HepG2 (cell line): ENCODE measurements around the gene LRRC3. TPM values are rescaled to one million over a fixed set of nuclear protein-coding genes. Genes with fewer than 3 reads are reported as not detected.
A peak's percentile ranks its signal among the peaks of the same experiment; 100 is the strongest.

Experiments used
- ELF1 ChIP-seq: sonication (generic); formaldehyde crosslinking; IDR thresholded peaks from 2 replicates; pipeline ENCODE4 v1.4.0; 2020; ENCODE audit warnings: missing genetic modification reagents
- ETV6 ChIP-seq: sonication (generic); formaldehyde crosslinking; conservative IDR thresholded peaks from 2 replicates; pipeline ENCODE4 v1.4.0; 2020; ENCODE audit warnings: missing genetic modification reagents
- GFI1 ChIP-seq: sonication (generic); formaldehyde crosslinking; IDR thresholded peaks from 2 replicates; pipeline ENCODE4 v1.5.0; 2020; ENCODE audit warnings: missing genetic modification reagents, mild to moderate bottlenecking, borderline replicate concordance
- HOXA3 ChIP-seq: sonication (generic); formaldehyde crosslinking; IDR thresholded peaks from 2 replicates; pipeline ENCODE4 v1.5.0; 2020; ENCODE audit warnings: missing genetic modification reagents
- IRF2 ChIP-seq: IDR thresholded peaks from 2 replicates; pipeline ENCODE4 v1.6.1; 2018; ENCODE audit warnings: missing genetic modification reagents, missing compliant biosample characterization
- RXRA ChIP-seq: sonication (generic); formaldehyde crosslinking; IDR thresholded peaks from 2 replicates; pipeline ENCODE4 v1.5.1; 2020; ENCODE audit warnings: missing genetic modification reagents
- SNRNP70 ChIP-seq: fragments of 200-400 bp; formaldehyde crosslinking; IDR thresholded peaks from 2 replicates; pipeline ENCODE4 v1.6.1; 2017; ENCODE audit warnings: mild to moderate bottlenecking, low read depth, low read length, moderate library complexity
- SP5 ChIP-seq: IDR thresholded peaks from 2 replicates; pipeline ENCODE4 v1.6.1; 2016; ENCODE audit warnings: low read depth, borderline replicate concordance
- ZFX ChIP-seq: sonication (generic); formaldehyde crosslinking; IDR thresholded peaks from 2 replicates; pipeline ENCODE4 v1.4.0; 2020; ENCODE audit warnings: mild to moderate bottlenecking, low read depth, missing genetic modification reagents, moderate library complexity
- ZMYM3 ChIP-seq: sonication (generic); formaldehyde crosslinking; IDR thresholded peaks from 2 replicates; pipeline ENCODE4 v1.5.1; 2020; ENCODE audit warnings: mild to moderate bottlenecking, missing genetic modification reagents
- ZNF350 ChIP-seq: sonication (generic); formaldehyde crosslinking; IDR thresholded peaks from 2 replicates; pipeline ENCODE4 v1.4.0; 2020; ENCODE audit warnings: mild to moderate bottlenecking, low read depth, missing genetic modification reagents, borderline replicate concordance
- ZNF577 ChIP-seq: sonication (generic); formaldehyde crosslinking; IDR thresholded peaks from 2 replicates; pipeline ENCODE4 v1.4.0; 2020; ENCODE audit warnings: mild to moderate bottlenecking, low read depth, missing genetic modification reagents, borderline replicate concordance
- ZNF746 ChIP-seq: sonication (generic); formaldehyde crosslinking; IDR thresholded peaks from 2 replicates; pipeline ENCODE4 v1.8.0; 2022; ENCODE audit warnings: mild to moderate bottlenecking, missing genetic modification reagents
- polyA plus RNA-seq, 8 experiments: library from polyadenylated mRNA; depleted of rRNA in 3 of 8; stranded (reverse) in 7 of 8; unstranded in 1 of 8; fragments of >200 nt; fragmentation: Illumina TruSeq in 4 of 8; extraction: Trizol in 4 of 8; gene quantifications; 2 replicates each; pipeline versions ENCODE4 v1.2.1 to v1.2.3, GENCODE V29; 2011 to 2016; ENCODE audit warnings: low read depth in 4 of 8, missing spikeins in 1 of 8, mixed read lengths in 1 of 8; ENCODE audit not compliant: insufficient read depth in 1 of 8
- total RNA-seq, 5 experiments: library from RNA; depleted of rRNA; stranded (reverse); fragments of >200 nt; fragmentation: Illumina TruSeq; extraction: Trizol; gene quantifications; 2 replicates each; pipeline ENCODE4 v1.2.3, GENCODE V29; 2016; ENCODE audit warnings: low read depth in 1 of 5
- TF ChIP-seq, protein P1 (sequence below): sonication (generic); formaldehyde crosslinking; IDR thresholded peaks from 2 replicates; pipeline ENCODE4 v1.4.0; 2020; ENCODE audit warnings: missing genetic modification reagents, borderline replicate concordance
- TF ChIP-seq, protein P2 (sequence below): IDR thresholded peaks from 2 replicates; pipeline ENCODE4 v1.6.1; 2016; ENCODE audit warnings: missing compliant biosample characterization, missing genetic modification reagents, borderline replicate concordance
- TF ChIP-seq, protein P3 (sequence below): sonication (generic); IDR thresholded peaks from 2 replicates; pipeline ENCODE4 v1.6.1; 2016; ENCODE audit warnings: low read depth, borderline replicate concordance
- TF ChIP-seq, protein P4 (sequence below): sonication (generic); formaldehyde crosslinking; IDR thresholded peaks from 2 replicates; pipeline ENCODE4 v1.5.1; 2020; ENCODE audit warnings: mild to moderate bottlenecking, missing genetic modification reagents, borderline replicate concordance
- TF ChIP-seq, protein P5 (sequence below): sonication (generic); formaldehyde crosslinking; IDR thresholded peaks from 2 replicates; pipeline ENCODE4 v1.4.0; 2020; ENCODE audit warnings: mild to moderate bottlenecking, missing genetic modification reagents, borderline replicate concordance

The LRRC3 gene
- total and polyA plus RNA-seq, 2 of the 13 experiments (the other 11 are each of a cell fraction or from before 2014, with no cell fraction given), result 4.8 to 16.5 TPM

DNA sequence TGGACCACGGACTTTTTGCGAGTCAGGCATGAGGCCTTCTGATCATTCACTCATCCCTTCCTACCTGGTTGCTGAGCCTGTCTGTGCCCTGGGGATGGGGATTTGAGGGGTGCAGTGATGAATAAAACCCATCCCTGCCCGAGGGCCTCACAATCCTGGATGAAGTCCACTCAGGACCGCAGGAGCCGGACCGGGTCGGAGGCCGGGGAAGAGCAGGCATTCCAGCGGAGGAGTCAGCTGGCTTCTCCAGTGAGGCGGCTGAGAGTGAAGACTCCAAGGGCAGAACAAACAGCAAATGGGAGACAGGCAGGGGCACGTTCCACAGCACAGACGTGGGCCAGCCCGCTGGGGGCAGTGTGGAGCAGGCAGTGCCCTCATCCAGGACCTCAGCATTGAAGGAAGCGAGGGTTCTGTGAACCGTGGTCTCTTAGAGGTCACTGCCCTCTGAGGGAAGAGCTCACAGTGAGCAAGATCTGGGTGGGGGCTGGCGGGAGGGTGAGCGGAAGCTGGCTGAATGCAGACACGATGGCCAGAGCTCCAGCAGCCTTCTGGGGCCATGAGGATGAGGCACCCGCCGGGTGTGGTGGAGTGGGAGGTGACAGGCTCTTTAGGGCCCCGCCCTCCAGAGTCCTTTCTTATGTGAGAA, 10.9 kb upstream of the LRRC3 start (continued):
- TF ChIP-seq, protein P1, sequence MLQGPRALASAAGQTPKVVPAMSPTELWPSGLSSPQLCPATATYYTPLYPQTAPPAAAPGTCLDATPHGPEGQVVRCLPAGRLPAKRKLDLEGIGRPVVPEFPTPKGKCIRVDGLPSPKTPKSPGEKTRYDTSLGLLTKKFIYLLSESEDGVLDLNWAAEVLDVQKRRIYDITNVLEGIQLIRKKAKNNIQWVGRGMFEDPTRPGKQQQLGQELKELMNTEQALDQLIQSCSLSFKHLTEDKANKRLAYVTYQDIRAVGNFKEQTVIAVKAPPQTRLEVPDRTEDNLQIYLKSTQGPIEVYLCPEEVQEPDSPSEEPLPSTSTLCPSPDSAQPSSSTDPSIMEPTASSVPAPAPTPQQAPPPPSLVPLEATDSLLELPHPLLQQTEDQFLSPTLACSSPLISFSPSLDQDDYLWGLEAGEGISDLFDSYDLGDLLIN (CRISPR knock-in tag), result no peak
- TF ChIP-seq ZNF577 (CRISPR knock-in tag) (no peak), SP5 (CRISPR knock-in tag) (0 out of 2 replicates have a peak, but pooled peaks have one; percentile 9), ZFX (CRISPR knock-in tag) (peak; percentile 60; the same call in 1 of the 2 replicates), IRF2 (0 out of 2 replicates have a peak, but pooled peaks have one; percentile 37), ELF1 (peak; percentile 13; the same call in 1 of the 2 replicates), HOXA3 (CRISPR knock-in tag) (peak; percentile 29; the same call in 1 of the 2 replicates), GFI1 (peak; percentile 42; the same call in 1 of the 2 replicates), ZNF746 (CRISPR knock-in tag) (peak; percentile 77; the same call in 1 of the 2 replicates), ZNF350 (peak; percentile 71; the same call in 1 of the 2 replicates), RXRA (peak; percentile 88), SNRNP70 (no peak), ETV6 (CRISPR knock-in tag) (no peak), ZMYM3 (CRISPR knock-in tag) (peak; percentile 97)
- TF ChIP-seq, protein P2, sequence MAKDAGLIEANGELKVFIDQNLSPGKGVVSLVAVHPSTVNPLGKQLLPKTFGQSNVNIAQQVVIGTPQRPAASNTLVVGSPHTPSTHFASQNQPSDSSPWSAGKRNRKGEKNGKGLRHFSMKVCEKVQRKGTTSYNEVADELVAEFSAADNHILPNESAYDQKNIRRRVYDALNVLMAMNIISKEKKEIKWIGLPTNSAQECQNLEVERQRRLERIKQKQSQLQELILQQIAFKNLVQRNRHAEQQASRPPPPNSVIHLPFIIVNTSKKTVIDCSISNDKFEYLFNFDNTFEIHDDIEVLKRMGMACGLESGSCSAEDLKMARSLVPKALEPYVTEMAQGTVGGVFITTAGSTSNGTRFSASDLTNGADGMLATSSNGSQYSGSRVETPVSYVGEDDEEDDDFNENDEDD (CRISPR knock-in tag), result peak; percentile 41; the same call in 1 of the 2 replicates
- TF ChIP-seq, protein P3, sequence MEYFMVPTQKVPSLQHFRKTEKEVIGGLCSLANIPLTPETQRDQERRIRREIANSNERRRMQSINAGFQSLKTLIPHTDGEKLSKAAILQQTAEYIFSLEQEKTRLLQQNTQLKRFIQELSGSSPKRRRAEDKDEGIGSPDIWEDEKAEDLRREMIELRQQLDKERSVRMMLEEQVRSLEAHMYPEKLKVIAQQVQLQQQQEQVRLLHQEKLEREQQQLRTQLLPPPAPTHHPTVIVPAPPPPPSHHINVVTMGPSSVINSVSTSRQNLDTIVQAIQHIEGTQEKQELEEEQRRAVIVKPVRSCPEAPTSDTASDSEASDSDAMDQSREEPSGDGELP, result peak; percentile 53; the same call in 1 of the 2 replicates
- TF ChIP-seq, protein P4, sequence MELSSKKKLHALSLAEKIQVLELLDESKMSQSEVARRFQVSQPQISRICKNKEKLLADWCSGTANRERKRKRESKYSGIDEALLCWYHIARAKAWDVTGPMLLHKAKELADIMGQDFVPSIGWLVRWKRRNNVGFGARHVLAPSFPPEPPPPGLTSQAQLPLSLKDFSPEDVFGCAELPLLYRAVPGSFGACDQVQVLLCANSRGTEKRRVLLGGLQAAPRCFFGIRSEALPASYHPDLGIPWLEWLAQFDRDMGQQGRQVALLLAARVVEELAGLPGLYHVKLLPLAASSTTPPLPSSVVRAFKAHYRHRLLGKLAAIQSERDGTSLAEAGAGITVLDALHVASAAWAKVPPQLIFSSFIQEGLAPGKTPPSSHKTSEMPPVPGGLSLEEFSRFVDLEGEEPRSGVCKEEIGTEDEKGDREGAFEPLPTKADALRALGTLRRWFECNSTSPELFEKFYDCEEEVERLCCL, result no peak
- TF ChIP-seq, protein P5, sequence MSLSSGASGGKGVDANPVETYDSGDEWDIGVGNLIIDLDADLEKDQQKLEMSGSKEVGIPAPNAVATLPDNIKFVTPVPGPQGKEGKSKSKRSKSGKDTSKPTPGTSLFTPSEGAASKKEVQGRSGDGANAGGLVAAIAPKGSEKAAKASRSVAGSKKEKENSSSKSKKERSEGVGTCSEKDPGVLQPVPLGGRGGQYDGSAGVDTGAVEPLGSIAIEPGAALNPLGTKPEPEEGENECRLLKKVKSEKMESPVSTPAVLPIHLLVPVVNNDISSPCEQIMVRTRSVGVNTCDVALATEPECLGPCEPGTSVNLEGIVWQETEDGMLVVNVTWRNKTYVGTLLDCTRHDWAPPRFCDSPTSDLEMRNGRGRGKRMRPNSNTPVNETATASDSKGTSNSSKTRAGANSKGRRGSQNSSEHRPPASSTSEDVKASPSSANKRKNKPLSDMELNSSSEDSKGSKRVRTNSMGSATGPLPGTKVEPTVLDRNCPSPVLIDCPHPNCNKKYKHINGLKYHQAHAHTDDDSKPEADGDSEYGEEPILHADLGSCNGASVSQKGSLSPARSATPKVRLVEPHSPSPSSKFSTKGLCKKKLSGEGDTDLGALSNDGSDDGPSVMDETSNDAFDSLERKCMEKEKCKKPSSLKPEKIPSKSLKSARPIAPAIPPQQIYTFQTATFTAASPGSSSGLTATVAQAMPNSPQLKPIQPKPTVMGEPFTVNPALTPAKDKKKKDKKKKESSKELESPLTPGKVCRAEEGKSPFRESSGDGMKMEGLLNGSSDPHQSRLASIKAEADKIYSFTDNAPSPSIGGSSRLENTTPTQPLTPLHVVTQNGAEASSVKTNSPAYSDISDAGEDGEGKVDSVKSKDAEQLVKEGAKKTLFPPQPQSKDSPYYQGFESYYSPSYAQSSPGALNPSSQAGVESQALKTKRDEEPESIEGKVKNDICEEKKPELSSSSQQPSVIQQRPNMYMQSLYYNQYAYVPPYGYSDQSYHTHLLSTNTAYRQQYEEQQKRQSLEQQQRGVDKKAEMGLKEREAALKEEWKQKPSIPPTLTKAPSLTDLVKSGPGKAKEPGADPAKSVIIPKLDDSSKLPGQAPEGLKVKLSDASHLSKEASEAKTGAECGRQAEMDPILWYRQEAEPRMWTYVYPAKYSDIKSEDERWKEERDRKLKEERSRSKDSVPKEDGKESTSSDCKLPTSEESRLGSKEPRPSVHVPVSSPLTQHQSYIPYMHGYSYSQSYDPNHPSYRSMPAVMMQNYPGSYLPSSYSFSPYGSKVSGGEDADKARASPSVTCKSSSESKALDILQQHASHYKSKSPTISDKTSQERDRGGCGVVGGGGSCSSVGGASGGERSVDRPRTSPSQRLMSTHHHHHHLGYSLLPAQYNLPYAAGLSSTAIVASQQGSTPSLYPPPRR (CRISPR knock-in tag), result peak; percentile 62; the same call in 1 of the 2 replicates
